Activated B cell treated with CpG ODN at 0.5 μM for 24 hours (primary cell): ENCODE data around the gene PPA1. TPM values are rescaled to one million over a fixed set of nuclear protein-coding genes. Genes with fewer than 3 reads are reported as not detected.
"Not testable (repeated sequence)": the region's sequence is repeated elsewhere in the genome, so short reads cannot be mapped to it uniquely, and the experiment has no call there.

Experiments used
- ATAC-seq: fragments of 200-7000 bp; cut with Tn5 transposase; one replicate; pipeline ENCODE4 v1.10.0; 2021; ENCODE audit warnings: low read depth, mild to moderate bottlenecking, moderate library complexity
- CTCF ChIA-PET: fragments of 350-600 bp; sonication (Branson Sonifier 250); formaldehyde crosslinking; loops from one replicate; lab custom pipeline; 2021; ENCODE audit warnings: antibody characterized with exemption; lab: Charles Lee
- POLR2A ChIA-PET: fragments of 350-600 bp; sonication (Branson Sonifier 250); formaldehyde crosslinking; loops from one replicate; lab custom pipeline; 2021; ENCODE audit warnings: antibody characterized with exemption; lab: Charles Lee
- DNase-seq: peaks from one replicate; pipeline ENCODE4 v3.0.0; 2022
- H3K27ac Mint-ChIP-seq: one replicate; pipeline ENCODE4 v1.8.0; 2020; ENCODE audit warnings: mixed read lengths
- H3K27me3 Mint-ChIP-seq: one replicate; pipeline ENCODE4 v1.8.0; 2021; ENCODE audit warnings: mixed read lengths
- H3K36me3 Mint-ChIP-seq: one replicate; pipeline ENCODE4 v1.8.0; 2021; ENCODE audit warnings: low read depth, mixed read lengths
- H3K4me1 Mint-ChIP-seq: one replicate; pipeline ENCODE4 v1.8.0; 2021; ENCODE audit warnings: mixed read lengths
- H3K4me3 Mint-ChIP-seq: one replicate; pipeline ENCODE4 v1.8.0; 2020; ENCODE audit warnings: mild to moderate bottlenecking, mixed read lengths
- H3K9me3 Mint-ChIP-seq: one replicate; pipeline ENCODE4 v1.8.0; 2020; ENCODE audit warnings: mixed read lengths
- intact Hi-C: fragments of 100-400 bp; cut with micrococcal nuclease; formaldehyde crosslinking; loops from one replicate; pipeline ENCODE4 v1.15.1; 2024
- total RNA-seq: library from RNA; stranded (reverse); gene quantifications from 2 replicates; pipeline ENCODE4 v1.2.3, GENCODE V29; 2022
- TF ChIP-seq, protein P1 (sequence below): fragments of 200-600 bp; IDR thresholded peaks from one replicate; pipeline ENCODE4 v1.8.0; 2022; ENCODE audit warnings: antibody characterized with exemption, mild to moderate bottlenecking

Gene PPA1
- total RNA-seq, 1 donor from 2014 or later = 107 TPM

GRCh38 chr10:70250961-70251680, 17.9 kb upstream of the PPA1 start:
- ChIA-PET CTCF (no interaction called here), POLR2A (no interaction called here)
- no peaks in the 10 kb centered on the region for H3K9me3 Mint-ChIP-seq
- H3K27me3 Mint-ChIP-seq = peaks cover 28% of the 10 kb centered on the region
- H3K27ac Mint-ChIP-seq = no peak overlapping the region
- intact Hi-C loops = no loop called here
- no peak for DNase-seq
- no peak for ATAC-seq
- H3K4me1 Mint-ChIP-seq = peaks cover 10% of the 10 kb centered on the region
- TF ChIP-seq, protein P1, sequence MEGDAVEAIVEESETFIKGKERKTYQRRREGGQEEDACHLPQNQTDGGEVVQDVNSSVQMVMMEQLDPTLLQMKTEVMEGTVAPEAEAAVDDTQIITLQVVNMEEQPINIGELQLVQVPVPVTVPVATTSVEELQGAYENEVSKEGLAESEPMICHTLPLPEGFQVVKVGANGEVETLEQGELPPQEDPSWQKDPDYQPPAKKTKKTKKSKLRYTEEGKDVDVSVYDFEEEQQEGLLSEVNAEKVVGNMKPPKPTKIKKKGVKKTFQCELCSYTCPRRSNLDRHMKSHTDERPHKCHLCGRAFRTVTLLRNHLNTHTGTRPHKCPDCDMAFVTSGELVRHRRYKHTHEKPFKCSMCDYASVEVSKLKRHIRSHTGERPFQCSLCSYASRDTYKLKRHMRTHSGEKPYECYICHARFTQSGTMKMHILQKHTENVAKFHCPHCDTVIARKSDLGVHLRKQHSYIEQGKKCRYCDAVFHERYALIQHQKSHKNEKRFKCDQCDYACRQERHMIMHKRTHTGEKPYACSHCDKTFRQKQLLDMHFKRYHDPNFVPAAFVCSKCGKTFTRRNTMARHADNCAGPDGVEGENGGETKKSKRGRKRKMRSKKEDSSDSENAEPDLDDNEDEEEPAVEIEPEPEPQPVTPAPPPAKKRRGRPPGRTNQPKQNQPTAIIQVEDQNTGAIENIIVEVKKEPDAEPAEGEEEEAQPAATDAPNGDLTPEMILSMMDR = no peak
- H3K36me3 Mint-ChIP-seq = no peaks in the 10 kb centered on the region
- no peak overlapping the region for H3K4me3 Mint-ChIP-seq

DNA sequence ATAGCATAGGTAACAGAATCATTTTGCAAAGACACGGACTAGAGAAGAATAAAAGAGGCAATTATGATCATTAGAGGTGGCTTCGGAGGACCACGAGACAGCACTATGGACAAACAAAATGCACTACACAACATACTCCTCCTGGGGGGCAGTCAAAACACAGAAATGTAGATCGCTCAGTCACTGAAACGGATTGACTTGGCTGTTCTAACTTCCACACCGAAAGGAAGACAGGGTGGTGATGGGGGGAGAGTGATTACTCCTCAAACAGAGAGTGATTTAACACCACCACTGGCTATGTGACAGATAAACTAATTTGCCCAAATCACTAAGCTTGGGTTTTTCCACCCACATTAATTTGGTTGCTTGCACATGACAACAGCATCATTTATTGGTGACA, 14.1 kb upstream of the PPA1 start:
- Mint-ChIP-seq H3K9me3 (no peaks in the 10 kb centered on the region), H3K4me1 (no peaks in the 10 kb centered on the region), H3K27me3 (peaks cover 12% of the 10 kb centered on the region), H3K27ac (no peak overlapping the region), H3K36me3 (no peaks in the 10 kb centered on the region), H3K4me3 (no peak overlapping the region)
- TF ChIP-seq, protein P1 = no peak
- POLR2A ChIA-PET = no interaction called here
- intact Hi-C loops = no loop called here
- no peak for ATAC-seq
- no peak for DNase-seq
- CTCF ChIA-PET = no interaction called here

DNA sequence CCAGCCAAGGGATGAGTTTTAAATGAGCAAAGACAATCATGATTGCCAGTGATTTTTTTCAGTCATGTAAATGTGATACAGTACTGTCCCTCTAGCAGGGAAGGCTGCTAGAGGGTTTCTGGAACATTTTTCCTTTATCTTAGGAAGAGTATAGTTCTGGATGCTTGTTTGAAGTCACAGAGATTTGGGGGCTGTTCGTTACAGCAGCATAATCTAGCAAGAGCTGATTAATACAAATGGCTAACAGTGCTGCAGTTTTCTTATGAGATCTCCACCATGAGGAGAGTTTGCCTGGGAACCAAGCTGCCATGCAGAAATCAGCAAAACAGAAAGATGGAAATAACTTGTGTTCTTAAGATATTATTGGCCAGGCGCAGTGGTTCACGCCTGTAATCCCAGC, 7.9 kb upstream of the PPA1 start:
- H3K27ac Mint-ChIP-seq = no peak overlapping the region
- ChIA-PET POLR2A (no interaction called here), CTCF (no interaction called here)
- TF ChIP-seq, protein P1 = no peak
- H3K9me3 Mint-ChIP-seq = no peaks in the 10 kb centered on the region
- intact Hi-C loops = no loop called here
- ATAC-seq (no peak), DNase-seq (no peak)
- no peak overlapping the region for H3K4me3 Mint-ChIP-seq
- H3K4me1 Mint-ChIP-seq = no peaks in the 10 kb centered on the region
- peaks cover 1% of the 10 kb centered on the region for H3K27me3 Mint-ChIP-seq
- H3K36me3 Mint-ChIP-seq = no peaks in the 10 kb centered on the region

GRCh38 chr10:70239986-70240385, 6.8 kb upstream of the PPA1 start:
- H3K36me3 Mint-ChIP-seq, H3K27ac Mint-ChIP-seq, DNase-seq, ATAC-seq, H3K4me1 Mint-ChIP-seq, intact Hi-C loops, H3K4me3 Mint-ChIP-seq, H3K27me3 Mint-ChIP-seq, CTCF ChIA-PET, H3K9me3 Mint-ChIP-seq, POLR2A ChIA-PET: not testable (repeated sequence)

GRCh38 chr10:70239077-70239976, 6.1 kb upstream of the PPA1 start:
- H3K4me1 Mint-ChIP-seq, ATAC-seq, H3K9me3 Mint-ChIP-seq, H3K4me3 Mint-ChIP-seq, POLR2A ChIA-PET, intact Hi-C loops, DNase-seq, H3K27me3 Mint-ChIP-seq, CTCF ChIA-PET, H3K36me3 Mint-ChIP-seq, H3K27ac Mint-ChIP-seq: not testable (repeated sequence)

DNA sequence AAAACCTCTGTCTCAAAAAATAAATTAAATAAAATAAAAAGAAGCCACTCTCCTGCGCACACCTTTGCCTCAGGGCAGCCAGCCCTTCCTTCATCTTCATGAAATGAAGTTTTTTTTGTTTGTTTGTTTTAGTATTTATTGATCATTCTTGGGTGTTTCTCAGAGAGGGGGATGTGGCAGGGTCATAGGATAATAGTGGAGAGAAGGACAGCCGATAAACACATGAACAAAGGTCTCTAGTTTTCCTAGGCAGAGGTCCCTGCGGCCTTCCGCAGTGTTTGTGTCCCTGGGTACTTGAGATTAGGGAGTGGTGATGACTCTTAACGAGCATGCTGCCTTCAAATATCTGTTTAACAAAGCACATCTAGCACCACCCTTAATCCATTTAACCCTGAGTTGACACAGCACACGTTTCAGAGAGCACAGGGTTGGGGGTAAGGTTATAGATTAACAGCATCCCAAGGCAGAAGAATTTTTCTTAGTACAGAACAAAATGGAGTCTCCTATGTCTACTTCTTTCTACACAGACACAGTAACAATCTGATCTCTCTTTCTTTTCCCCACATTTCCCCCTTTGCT, 4.8 kb upstream of the PPA1 start:
- ATAC-seq, intact Hi-C loops, H3K9me3 Mint-ChIP-seq, H3K4me3 Mint-ChIP-seq, H3K36me3 Mint-ChIP-seq, H3K27me3 Mint-ChIP-seq, POLR2A ChIA-PET, CTCF ChIA-PET, H3K27ac Mint-ChIP-seq, H3K4me1 Mint-ChIP-seq, DNase-seq: not testable (repeated sequence)
